Thyroid gland (tissue), 4 donors: ENCODE results near the gene BATF.

Experiments
- CTCF ChIP-seq, 6 experiments: fragments of 200-600 bp in 3 of 6; fragments of 450-650 bp in 3 of 6; sonication (generic) in 3 of 6; IDR thresholded peaks; one replicate each; pipeline ENCODE4 v1.5.1; 2016 to 2019; ENCODE audit warnings: antibody characterized with exemption in 6 of 6, mild to moderate bottlenecking in 2 of 6, inconsistent platforms in 1 of 6, moderate library complexity in 1 of 6
- POLR2A ChIP-seq, 2 donors: fragments of 450-650 bp; IDR thresholded peaks; one replicate each; pipeline ENCODE4 v1.6.1; 2017; ENCODE audit warnings: antibody characterized with exemption in 2 of 2, mild to moderate bottlenecking in 2 of 2, moderate library complexity in 1 of 2

DNA sequence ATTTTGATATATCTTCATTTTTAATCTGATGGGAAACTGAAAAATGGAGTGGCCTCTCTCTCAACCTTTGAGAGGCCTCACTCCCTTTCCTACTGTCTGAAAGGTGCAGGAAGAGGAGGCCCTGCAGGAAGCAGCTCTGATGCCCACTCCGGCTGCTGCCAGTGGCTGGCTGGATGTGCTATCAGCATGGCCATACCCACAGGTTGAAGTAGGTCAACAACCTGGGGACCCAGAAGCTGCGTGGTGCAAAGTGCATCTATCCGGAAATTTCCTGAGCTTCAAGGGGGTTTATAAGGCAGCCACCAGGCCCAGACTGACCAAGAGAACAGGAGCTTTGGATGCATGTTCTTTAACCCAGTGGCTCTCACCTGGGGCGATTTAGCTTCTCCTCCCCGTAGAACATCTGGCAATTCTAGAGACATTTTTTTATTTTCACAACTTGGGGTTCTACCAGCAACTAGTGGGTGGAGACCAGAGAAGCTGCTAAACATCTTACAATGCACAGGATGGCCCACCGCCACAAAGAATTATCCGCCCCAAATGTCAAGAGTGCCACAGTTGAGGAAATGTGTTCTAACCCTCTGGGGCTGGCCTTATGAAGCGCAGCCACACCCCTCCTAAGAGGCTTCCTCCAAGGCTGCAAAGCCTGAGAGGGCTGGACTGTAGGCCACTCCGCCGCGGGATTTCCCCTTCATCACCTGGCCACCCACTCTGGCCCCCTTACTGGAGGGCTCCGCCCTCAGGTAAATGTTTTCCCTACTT, 8.2 kb upstream of the BATF start:
- TF ChIP-seq CTCF (IDR thresholded peaks at IDR 0.05), result no peak
- TF ChIP-seq POLR2A (IDR thresholded peaks at IDR 0.05), result no peak
